Heart left ventricle (tissue), 13 donors: Measurements from ENCODE around the gene CLDN6.

Experiments used
- CTCF ChIP-seq, 12 donors: fragments of 200-600 bp; sonication (generic) in 4 of 12; IDR thresholded peaks; one replicate each; pipeline versions ENCODE4 v1.5.0 to v1.8.0; 2018 to 2022; ENCODE audit warnings: antibody characterized with exemption in 12 of 12, mild to moderate bottlenecking in 5 of 12
- POLR2A ChIP-seq, 2 donors: fragments of 450-650 bp; IDR thresholded peaks; one replicate each; pipeline ENCODE4 v1.6.1; 2017; ENCODE audit warnings: antibody characterized with exemption in 2 of 2, mild to moderate bottlenecking in 2 of 2, moderate library complexity in 2 of 2
- donor health status: ischemic (EF 13 %, LVEDD 7.1; RV severe dilation, severe dysfunction).
- donor health status: DM: no; HTN: yes; CAD: no.
- donor health status: DM: no; HTN: no; CAD: no.
- donor health status: ischemic (EF 25% LVEDD 6.9; RV normal size, moderate dysfunction).
- donor health status: ischemic (EF 25% LVEDD 5.7; RV mildly dilated, moderate dysfunction).
- donor health status: ischemic (EF 35%, LVEDD 5.7; RV mildly dilated, moderate dysfunction).
- donor health status: nonischemic (EF 11% LVEDD 7.7; RV severe dilation, severe dysfunction).
- donor health status: DM: yes; HTN: yes; CAD: no.
- donor health status: PGD.
- donor health status: ischemic (EF 29% LVEDD 5.4; RV normal size, mild dysfunction).
- donor health status: nonischemic (EF 23%, LVEDD 6.1; RV moderate dilation, normal function).

DNA sequence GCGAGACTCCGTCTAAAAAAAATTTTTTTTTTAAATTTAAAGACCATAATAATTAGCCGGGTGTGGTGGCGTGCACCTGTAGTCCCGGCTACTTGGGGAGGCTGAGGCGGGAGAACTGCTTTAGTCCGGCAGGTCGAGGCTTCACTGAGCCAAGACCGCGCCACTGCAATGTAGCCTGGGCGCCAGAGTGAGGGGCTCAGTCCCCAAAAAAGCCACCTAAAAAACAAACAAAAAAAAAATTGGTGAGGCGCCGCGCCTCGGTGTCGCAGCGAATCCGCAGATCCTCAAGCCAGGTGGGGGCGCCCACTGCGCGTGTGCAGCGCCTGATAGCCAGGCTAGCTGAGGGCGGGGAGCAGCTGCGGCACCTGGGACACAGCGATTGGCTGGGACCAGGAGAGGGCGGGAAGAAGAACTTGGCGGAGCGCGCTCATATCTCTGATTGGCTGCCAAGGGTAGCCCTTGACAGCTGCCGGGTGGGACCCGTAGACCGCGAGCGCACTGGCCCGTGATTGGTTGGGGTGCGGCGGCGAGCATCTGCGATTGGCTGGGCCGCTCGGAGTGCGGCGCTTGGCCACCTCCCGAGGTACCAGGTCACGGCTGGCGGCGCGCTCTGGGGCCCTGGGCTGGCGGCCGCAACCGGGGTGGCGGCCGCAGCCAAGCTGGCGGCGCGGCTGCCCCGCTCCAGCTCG is 14.3 kb downstream of the CLDN6 start:
- TF ChIP-seq CTCF (IDR thresholded peaks at IDR 0.05) (peak; percentile 7 to 69 (median 55)), POLR2A (IDR thresholded peaks at IDR 0.05) (peak in 1 of 2 donors; percentile 40)
